GM12801 (cell line): ENCODE measurements around the gene SEPTIN6.

Experiments
- TF ChIP-seq, protein P1 (sequence below): IDR thresholded peaks from one replicate; pipeline ENCODE4 v1.5.1; 2011; ENCODE audit warnings: control low read depth; ENCODE audit not compliant: insufficient read length; ENCODE audit errors: extremely low read depth

SEPTIN6 gene

DNA sequence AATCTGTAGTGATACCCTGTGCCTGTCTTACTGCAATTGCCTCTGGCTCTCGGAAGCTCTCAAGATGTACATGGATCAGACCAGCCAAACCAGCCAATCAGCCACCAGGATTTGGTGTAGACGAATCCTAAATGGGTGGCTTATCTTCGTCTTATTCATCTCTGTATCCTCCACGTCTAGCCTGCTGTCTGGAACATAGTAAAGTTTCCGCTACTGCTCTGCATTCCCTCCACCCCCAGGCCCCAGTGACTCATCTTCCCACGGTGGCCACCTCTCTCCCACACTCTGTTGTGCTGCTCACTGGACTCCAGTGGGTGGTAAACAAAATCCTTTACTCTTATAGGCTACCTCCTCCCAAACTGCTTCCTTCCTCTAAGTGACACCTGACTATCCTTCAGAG, 37.8 kb downstream of the SEPTIN6 start:
- TF ChIP-seq, protein P1, sequence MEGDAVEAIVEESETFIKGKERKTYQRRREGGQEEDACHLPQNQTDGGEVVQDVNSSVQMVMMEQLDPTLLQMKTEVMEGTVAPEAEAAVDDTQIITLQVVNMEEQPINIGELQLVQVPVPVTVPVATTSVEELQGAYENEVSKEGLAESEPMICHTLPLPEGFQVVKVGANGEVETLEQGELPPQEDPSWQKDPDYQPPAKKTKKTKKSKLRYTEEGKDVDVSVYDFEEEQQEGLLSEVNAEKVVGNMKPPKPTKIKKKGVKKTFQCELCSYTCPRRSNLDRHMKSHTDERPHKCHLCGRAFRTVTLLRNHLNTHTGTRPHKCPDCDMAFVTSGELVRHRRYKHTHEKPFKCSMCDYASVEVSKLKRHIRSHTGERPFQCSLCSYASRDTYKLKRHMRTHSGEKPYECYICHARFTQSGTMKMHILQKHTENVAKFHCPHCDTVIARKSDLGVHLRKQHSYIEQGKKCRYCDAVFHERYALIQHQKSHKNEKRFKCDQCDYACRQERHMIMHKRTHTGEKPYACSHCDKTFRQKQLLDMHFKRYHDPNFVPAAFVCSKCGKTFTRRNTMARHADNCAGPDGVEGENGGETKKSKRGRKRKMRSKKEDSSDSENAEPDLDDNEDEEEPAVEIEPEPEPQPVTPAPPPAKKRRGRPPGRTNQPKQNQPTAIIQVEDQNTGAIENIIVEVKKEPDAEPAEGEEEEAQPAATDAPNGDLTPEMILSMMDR: no peak

DNA sequence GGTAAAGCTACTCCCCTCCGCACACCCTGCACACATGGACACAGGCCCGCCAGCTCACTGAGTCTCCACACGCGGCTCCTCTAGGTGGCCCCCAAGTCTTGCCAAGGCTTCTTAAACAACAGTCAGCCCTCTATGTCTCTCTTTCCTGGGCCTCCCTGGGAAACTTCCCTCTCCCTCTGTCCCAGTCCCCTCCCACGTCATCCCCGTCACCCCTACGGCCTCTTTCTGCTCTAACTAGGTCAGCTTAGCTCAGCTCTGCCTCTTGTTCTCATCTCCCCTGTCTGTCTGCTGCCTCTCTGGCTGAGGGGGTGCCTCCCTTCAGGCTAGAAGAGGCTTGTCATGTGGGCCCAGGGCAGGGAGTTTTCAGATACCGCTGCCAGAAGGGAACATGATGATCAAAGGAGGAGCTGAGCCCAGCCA, 38.8 kb downstream of the SEPTIN6 start:
- TF ChIP-seq, protein P1: no peak

DNA sequence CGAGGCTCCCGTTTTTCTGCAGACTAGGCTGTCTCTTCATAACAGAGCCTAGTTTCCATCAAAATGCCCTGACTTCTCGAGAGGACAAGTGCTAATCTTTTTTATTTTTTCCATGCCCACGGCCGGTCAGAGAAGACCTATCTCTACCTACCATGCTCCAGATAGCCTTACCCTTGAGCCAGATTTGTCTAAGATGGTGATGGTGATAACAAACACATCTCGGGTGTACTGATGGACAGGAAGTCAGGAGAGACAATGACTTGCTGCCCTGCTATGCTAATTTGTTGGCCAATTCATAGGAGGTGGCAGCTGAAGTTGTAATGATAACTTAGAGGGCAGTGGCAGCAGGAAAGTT, 44.6 kb downstream of the SEPTIN6 start:
- TF ChIP-seq, protein P1: no peak

- TF ChIP-seq, protein P1: no peak
These were observed 45.2 kb downstream of the SEPTIN6 start for GRCh38 chrX:119647552-119648420.

- TF ChIP-seq, protein P1: no peak
These were observed 45.9 kb downstream of the SEPTIN6 start for GRCh38 chrX:119647089-119647488.

- TF ChIP-seq, protein P1: no peak
These were observed 46.5 kb downstream of the SEPTIN6 start for GRCh38 chrX:119646515-119646914.

- TF ChIP-seq, protein P1: no peak
These were observed 49.3 kb downstream of the SEPTIN6 start for GRCh38 chrX:119643696-119644095.
